Neural progenitor cell (in vitro differentiated cells): ENCODE results near the gene CYP2S1. TPM values are rescaled to one million over a fixed set of nuclear protein-coding genes. Genes with fewer than 3 reads are reported as not detected.

Experiments used
- DNase-seq: peaks from one replicate; pipeline ENCODE4 v3.0.0-alpha.2; 2016; ENCODE audit warnings: low spot score
- H2AFZ ChIP-seq: fragments of 200-600 bp; sonication (generic); replicated peaks from 2 replicates; pipeline ENCODE4 v1.6.1; 2016; ENCODE audit warnings: antibody characterized with exemption
- H3F3A ChIP-seq: fragments of 200-600 bp; sonication (generic); 2 replicates; pipeline ENCODE4 v1.6.1; 2016; ENCODE audit warnings: antibody characterized with exemption, low read depth
- H3K27ac ChIP-seq: fragments of 200-600 bp; sonication (generic); 2 replicates; pipeline ENCODE4 v1.5.1; 2016; ENCODE audit warnings: mild to moderate bottlenecking
- H3K27me3 ChIP-seq: fragments of 200-600 bp; sonication (generic); 2 replicates; pipeline ENCODE4 v1.6.1; 2016; ENCODE audit warnings: mild to moderate bottlenecking, moderate library complexity
- H3K36me3 ChIP-seq: fragments of 200-600 bp; sonication (generic); 2 replicates; pipeline ENCODE4 v1.5.1; 2016
- H3K4me1 ChIP-seq: fragments of 200-600 bp; sonication (generic); 2 replicates; pipeline ENCODE4 v1.6.1; 2016; ENCODE audit warnings: mixed run types
- H3K4me2 ChIP-seq: fragments of 200-600 bp; sonication (generic); 2 replicates; pipeline ENCODE4 v1.6.1; 2016
- H3K4me3 ChIP-seq: fragments of 200-600 bp; sonication (generic); 2 replicates; pipeline ENCODE4 v1.5.1; 2016
- H3K79me2 ChIP-seq: fragments of 200-600 bp; sonication (generic); 2 replicates; pipeline ENCODE4 v1.6.1; 2016; ENCODE audit warnings: low read depth
- H3K9ac ChIP-seq: fragments of 200-600 bp; sonication (generic); 2 replicates; pipeline ENCODE4 v1.6.1; 2016
- H3K9me3 ChIP-seq: fragments of 200-600 bp; sonication (generic); 2 replicates; pipeline ENCODE4 v1.5.1; 2016; ENCODE audit warnings: low read depth
- H4K20me1 ChIP-seq: fragments of 200-600 bp; sonication (generic); 2 replicates; pipeline ENCODE4 v1.6.1; 2016; ENCODE audit warnings: low read depth
- H3K27ac Mint-ChIP-seq: 3 replicates; pipeline ENCODE4 v1.8.0; 2021; ENCODE audit warnings: mixed read lengths
- H3K27me3 Mint-ChIP-seq: 2 replicates; pipeline ENCODE4 v1.8.0; 2022; ENCODE audit warnings: low read depth, mild to moderate bottlenecking, inconsistent platforms, moderate library complexity, mixed read lengths; ENCODE audit not compliant: insufficient read depth
- H3K36me3 Mint-ChIP-seq: 3 replicates; pipeline ENCODE4 v1.8.0; 2021; ENCODE audit warnings: mixed read lengths
- H3K4me1 Mint-ChIP-seq: 3 replicates; pipeline ENCODE4 v1.8.0; 2021; ENCODE audit warnings: mixed read lengths
- H3K4me3 Mint-ChIP-seq: 3 replicates; pipeline ENCODE4 v1.8.0; 2021; ENCODE audit warnings: mild to moderate bottlenecking, moderate library complexity, mixed read lengths
- H3K9me3 Mint-ChIP-seq: 3 replicates; pipeline ENCODE4 v1.8.0; 2020; ENCODE audit warnings: mixed read lengths
- CTCF ChIP-seq: fragments of 200-600 bp; sonication (generic); IDR thresholded peaks from 2 replicates; pipeline ENCODE4 v1.5.1; 2017; ENCODE audit warnings: antibody characterized with exemption, mild to moderate bottlenecking
- EZH2 ChIP-seq: fragments of 200-600 bp; sonication (generic); IDR thresholded peaks from 2 replicates; pipeline ENCODE4 v1.6.1; 2017; ENCODE audit warnings: antibody characterized with exemption, mild to moderate bottlenecking, moderate library complexity
- EZH2phosphoT487 ChIP-seq: fragments of 200-600 bp; sonication (generic); IDR thresholded peaks from 2 replicates; pipeline ENCODE4 v1.6.1; 2017; ENCODE audit warnings: antibody characterized with exemption
- total RNA-seq: library from RNA; depleted of rRNA; stranded (reverse); fragments of >200 nt; gene quantifications from 2 replicates; pipeline ENCODE4 v1.2.3, GENCODE V29; 2015; ENCODE audit warnings: low replicate concordance

The CYP2S1 gene
- total RNA-seq, 1 donor from 2014 or later = 2.0 TPM

DNA sequence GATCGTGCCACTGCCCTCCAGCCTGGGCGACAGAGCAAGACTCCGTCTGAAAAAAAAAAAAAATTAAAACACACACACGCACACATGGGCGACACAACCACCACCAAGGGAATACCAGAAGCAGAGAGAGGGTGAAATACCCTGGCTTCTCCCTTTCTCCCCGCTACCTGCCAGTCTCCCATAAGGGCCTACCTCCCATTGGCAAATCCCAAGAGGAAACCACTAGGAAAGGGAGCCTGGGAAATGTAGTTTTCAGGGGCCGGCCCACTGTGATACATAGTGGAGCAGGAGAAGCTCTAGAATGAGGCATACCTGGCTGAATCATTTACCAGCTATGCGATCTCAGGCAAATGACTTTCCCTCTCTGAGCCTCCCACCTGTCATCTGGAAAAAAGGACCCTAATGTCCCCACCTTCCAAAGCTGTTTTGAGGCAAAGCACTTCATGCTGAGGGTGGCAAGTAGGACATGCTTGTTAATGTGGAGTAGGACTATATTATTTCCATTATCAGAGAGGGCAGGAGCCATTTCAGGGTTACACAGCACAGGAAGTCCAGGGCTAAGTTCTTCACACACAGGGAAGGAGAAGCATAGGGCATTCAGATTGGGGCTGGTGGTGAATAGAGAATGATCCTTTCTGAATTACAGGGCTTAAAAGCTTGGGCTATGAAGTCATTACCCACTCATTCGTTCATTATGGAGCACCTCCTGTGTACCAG lies 56.8 kb downstream of the CYP2S1 start:
- peaks cover 5% of the 10 kb centered on the region for H3K27me3 Mint-ChIP-seq
- TF ChIP-seq EZH2phosphoT487 = no peak
- no peak for TF ChIP-seq CTCF
- no peak for TF ChIP-seq EZH2
- no peaks in the 10 kb centered on the region for H3K4me1 ChIP-seq
- H3K27ac Mint-ChIP-seq = no peak overlapping the region
- H3K36me3 Mint-ChIP-seq = peaks cover 15% of the 10 kb centered on the region
- H3K4me1 Mint-ChIP-seq = no peaks in the 10 kb centered on the region
- no peaks in the 10 kb centered on the region for H4K20me1 ChIP-seq
- H2AFZ ChIP-seq = no peak overlapping the region
- H3K9ac ChIP-seq = no peak overlapping the region
- no peaks in the 10 kb centered on the region for H3F3A ChIP-seq
- no peak for DNase-seq
- H3K27me3 ChIP-seq = no peaks in the 10 kb centered on the region
- H3K4me3 ChIP-seq = no peak overlapping the region
- H3K36me3 ChIP-seq = no peaks in the 10 kb centered on the region
- H3K4me2 ChIP-seq = no peak overlapping the region
- no peaks in the 10 kb centered on the region for H3K9me3 ChIP-seq
- no peaks in the 10 kb centered on the region for H3K9me3 Mint-ChIP-seq
- H3K27ac ChIP-seq = no peak overlapping the region
- H3K4me3 Mint-ChIP-seq = no peak overlapping the region
- H3K79me2 ChIP-seq = no peaks in the 10 kb centered on the region

DNA sequence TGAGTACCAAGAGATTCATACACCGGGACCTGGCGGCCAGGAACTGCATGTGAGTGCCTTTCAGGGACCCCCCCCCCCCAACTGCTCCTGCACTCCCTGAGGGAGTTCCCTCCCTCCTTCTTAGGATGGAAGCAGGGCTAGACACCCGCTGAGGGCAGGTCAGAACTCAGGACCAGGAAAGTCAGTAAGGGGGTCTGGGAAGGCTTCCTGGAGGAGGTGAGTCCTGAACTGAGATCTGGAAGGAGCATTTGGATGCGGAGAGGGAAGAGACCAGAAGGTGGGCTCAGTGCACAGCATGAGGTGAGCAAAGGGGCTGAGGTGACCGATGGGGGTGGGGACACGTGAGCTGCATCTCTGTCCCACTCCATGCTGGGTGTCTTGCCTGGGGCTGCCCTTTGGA lies 60.6 kb downstream of the CYP2S1 start:
- no peak for TF ChIP-seq CTCF
- no peak for TF ChIP-seq EZH2
- no peak for TF ChIP-seq EZH2phosphoT487
- H3K9me3 ChIP-seq = no peaks in the 10 kb centered on the region

DNA sequence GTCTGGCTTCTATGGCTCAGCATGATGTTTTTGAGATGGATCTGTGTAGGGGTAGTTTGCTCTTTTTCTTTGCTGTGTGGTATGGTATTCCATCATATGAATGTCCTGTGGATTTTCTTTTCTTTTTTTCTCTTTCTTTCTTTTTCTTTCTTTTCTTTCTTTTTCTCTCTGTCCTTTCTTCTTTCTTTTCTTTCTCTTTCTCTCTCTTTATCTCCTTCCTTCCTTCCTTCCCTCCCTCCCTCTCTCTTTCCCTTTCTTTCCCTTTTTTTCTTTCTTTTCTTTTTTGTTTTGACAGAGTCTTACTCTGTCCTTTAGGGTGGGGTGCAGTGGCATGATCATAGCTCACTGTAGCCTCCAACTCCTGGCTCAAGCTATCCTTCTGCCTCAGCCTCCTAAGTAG lies 62.2 kb downstream of the CYP2S1 start:
- Histone ChIP-seq H3K4me3 (no peak overlapping the region), H3K4me1 (no peaks in the 10 kb centered on the region), H3K9ac (no peak overlapping the region), H3K27me3 (no peaks in the 10 kb centered on the region), H3F3A (no peaks in the 10 kb centered on the region), H3K27ac (no peak overlapping the region), H4K20me1 (no peaks in the 10 kb centered on the region), H3K36me3 (no peaks in the 10 kb centered on the region), H3K4me2 (no peak overlapping the region), H3K79me2 (no peaks in the 10 kb centered on the region), H2AFZ (no peak overlapping the region), H3K9me3 (no peaks in the 10 kb centered on the region)
- Mint-ChIP-seq H3K4me1 (no peaks in the 10 kb centered on the region), H3K36me3 (peaks cover 18% of the 10 kb centered on the region), H3K27me3 (peaks cover 8% of the 10 kb centered on the region), H3K27ac (no peak overlapping the region), H3K9me3 (no peaks in the 10 kb centered on the region), H3K4me3 (no peak overlapping the region)
- DNase-seq = no peak
- TF ChIP-seq EZH2phosphoT487 = no peak
- TF ChIP-seq EZH2 = no peak
- no peak for TF ChIP-seq CTCF

More for the DNA sequence above, 60.6 kb downstream of the CYP2S1 start:
- Histone ChIP-seq H3K4me3 (no peak overlapping the region), H4K20me1 (no peaks in the 10 kb centered on the region), H3F3A (no peaks in the 10 kb centered on the region), H3K27me3 (no peaks in the 10 kb centered on the region), H2AFZ (no peak overlapping the region), H3K9ac (no peak overlapping the region), H3K36me3 (no peaks in the 10 kb centered on the region), H3K4me1 (no peaks in the 10 kb centered on the region), H3K79me2 (no peaks in the 10 kb centered on the region), H3K4me2 (no peak overlapping the region), H3K27ac (no peak overlapping the region)
- Mint-ChIP-seq H3K27ac (no peak overlapping the region), H3K27me3 (peaks cover 8% of the 10 kb centered on the region), H3K36me3 (peaks cover 16% of the 10 kb centered on the region), H3K4me3 (no peak overlapping the region), H3K4me1 (no peaks in the 10 kb centered on the region), H3K9me3 (no peaks in the 10 kb centered on the region)
- no peak for DNase-seq

Other genes with a start within 250 kb of the CYP2S1 start
- gene CYP2B6, start 201.9 kb upstream of the CYP2S1 start, total RNA-seq = not detected in 2 replicates
- not detected in 2 replicates for gene CYP2A13, start 104.8 kb upstream of the CYP2S1 start, total RNA-seq
- gene CYP2F1, start 78.8 kb upstream of the CYP2S1 start, total RNA-seq = not detected in 2 replicates
- 24.7 and 45.6 TPM in 2 replicates for gene AXL, start 26.0 kb downstream of the CYP2S1 start, total RNA-seq
- 126 and 188 TPM in 2 replicates for gene HNRNPUL1, start 71.2 kb downstream of the CYP2S1 start, total RNA-seq
- 14.1 and 19.1 TPM in 2 replicates for gene CCDC97, start 117.0 kb downstream of the CYP2S1 start, total RNA-seq
- 0.65 and 1.3 TPM in 2 replicates for gene TGFB1, start 160.7 kb downstream of the CYP2S1 start, total RNA-seq
- 2.5 and 5.5 TPM in 2 replicates for gene B9D2, start 170.9 kb downstream of the CYP2S1 start, total RNA-seq
- 4.5 and 10.7 TPM in 2 replicates for gene TMEM91, start 183.3 kb downstream of the CYP2S1 start, total RNA-seq
- 10.3 and 26.0 TPM in 2 replicates for gene EXOSC5, start 204.1 kb downstream of the CYP2S1 start, total RNA-seq
- 25.7 and 62.8 TPM in 2 replicates for gene BCKDHA, start 204.6 kb downstream of the CYP2S1 start, total RNA-seq
- 1.3 TPM in 1 of 2 replicates, not detected in the other for gene B3GNT8, start 234.2 kb downstream of the CYP2S1 start, total RNA-seq
- 39.8 and 89.4 TPM in 2 replicates for gene DMAC2, start 246.7 kb downstream of the CYP2S1 start, total RNA-seq
- gene ERICH4, start 249.9 kb downstream of the CYP2S1 start, total RNA-seq = not detected in 2 replicates